ENCODE measurements around the gene SDK1. TPM values are rescaled to one million over a fixed set of nuclear protein-coding genes. Genes with fewer than 3 reads are reported as not detected.

The SDK1 gene
- total RNA-seq, 1 donor from 2014 or later: 10.9 TPM

- DNase-seq (ENCODE audit: low spot score): no peak
- no peak for TF ChIP-seq CTCF (IDR thresholded peaks at IDR 0.05)
- Mint-ChIP-seq H3K4me3 (ENCODE audit: unreplicated experiment) (no peak overlapping the region), H3K27ac (ENCODE audit: unreplicated experiment) (no peak overlapping the region), H3K27me3 (ENCODE audit: low read depth) (no peaks in the 10 kb centered on the region), H3K36me3 (ENCODE audit: low read depth) (peaks cover 18% of the 10 kb centered on the region), H3K9me3 (ENCODE audit: low read depth) (peaks cover 21% of the 10 kb centered on the region), H3K4me1 (ENCODE audit: low read depth) (no peaks in the 10 kb centered on the region)
These were observed 714.9 kb downstream of the SDK1 start for GRCh38 chr7:4015996-4016395.

GRCh38 chr7:4017081-4017480 is 716.0 kb downstream of the SDK1 start:
- no peak for TF ChIP-seq CTCF (IDR thresholded peaks at IDR 0.05)
- H3K27me3 Mint-ChIP-seq (ENCODE audit: low read depth): no peaks in the 10 kb centered on the region
- H3K9me3 Mint-ChIP-seq (ENCODE audit: low read depth): peaks cover 21% of the 10 kb centered on the region
- no peak overlapping the region for H3K27ac Mint-ChIP-seq (ENCODE audit: unreplicated experiment)
- no peak overlapping the region for H3K4me3 Mint-ChIP-seq (ENCODE audit: unreplicated experiment)
- no peaks in the 10 kb centered on the region for H3K4me1 Mint-ChIP-seq (ENCODE audit: low read depth)
- H3K36me3 Mint-ChIP-seq (ENCODE audit: low read depth): peaks cover 17% of the 10 kb centered on the region
- DNase-seq (ENCODE audit: low spot score): no peak

- no peak for TF ChIP-seq CTCF (IDR thresholded peaks at IDR 0.05)
- DNase-seq (ENCODE audit: low spot score): no peak
- Mint-ChIP-seq H3K4me1 (ENCODE audit: low read depth) (no peaks in the 10 kb centered on the region), H3K36me3 (ENCODE audit: low read depth) (peaks cover 15% of the 10 kb centered on the region), H3K27me3 (ENCODE audit: low read depth) (no peaks in the 10 kb centered on the region), H3K9me3 (ENCODE audit: low read depth) (peaks cover 21% of the 10 kb centered on the region), H3K4me3 (ENCODE audit: unreplicated experiment) (no peak overlapping the region), H3K27ac (ENCODE audit: unreplicated experiment) (no peak overlapping the region)
These were observed 716.7 kb downstream of the SDK1 start for GRCh38 chr7:4017785-4018184.

GRCh38 chr7:4018601-4019316 is 717.7 kb downstream of the SDK1 start:
- DNase-seq (ENCODE audit: low spot score): no peak
- no peaks in the 10 kb centered on the region for H3K4me1 Mint-ChIP-seq (ENCODE audit: low read depth)
- H3K9me3 Mint-ChIP-seq (ENCODE audit: low read depth): peaks cover 21% of the 10 kb centered on the region
- H3K4me3 Mint-ChIP-seq (ENCODE audit: unreplicated experiment): no peak overlapping the region
- no peak for TF ChIP-seq CTCF (IDR thresholded peaks at IDR 0.05)
- H3K27me3 Mint-ChIP-seq (ENCODE audit: low read depth): no peaks in the 10 kb centered on the region
- peaks cover 15% of the 10 kb centered on the region for H3K36me3 Mint-ChIP-seq (ENCODE audit: low read depth)
- no peak overlapping the region for H3K27ac Mint-ChIP-seq (ENCODE audit: unreplicated experiment)

GRCh38 chr7:4020086-4020485 is 719.0 kb downstream of the SDK1 start:
- H3K4me1 Mint-ChIP-seq (ENCODE audit: low read depth): no peaks in the 10 kb centered on the region
- peaks cover 15% of the 10 kb centered on the region for H3K36me3 Mint-ChIP-seq (ENCODE audit: low read depth)
- TF ChIP-seq CTCF (IDR thresholded peaks at IDR 0.05): no peak
- H3K9me3 Mint-ChIP-seq (ENCODE audit: low read depth): peaks cover 21% of the 10 kb centered on the region
- no peak overlapping the region for H3K27ac Mint-ChIP-seq (ENCODE audit: unreplicated experiment)
- DNase-seq (ENCODE audit: low spot score): no peak
- H3K27me3 Mint-ChIP-seq (ENCODE audit: low read depth): no peaks in the 10 kb centered on the region
- no peak overlapping the region for H3K4me3 Mint-ChIP-seq (ENCODE audit: unreplicated experiment)

All from chondrocyte (in vitro differentiated cells).